ENCODE measurements around the gene PKIG. TPM values are rescaled to one million over a fixed set of nuclear protein-coding genes. Genes with fewer than 3 reads are reported as not detected.
A peak's percentile ranks its signal among the peaks of the same experiment; 100 is the strongest.

The PKIG gene
- total RNA-seq, 1 donor from 2014 or later = 40.6 TPM

DNA sequence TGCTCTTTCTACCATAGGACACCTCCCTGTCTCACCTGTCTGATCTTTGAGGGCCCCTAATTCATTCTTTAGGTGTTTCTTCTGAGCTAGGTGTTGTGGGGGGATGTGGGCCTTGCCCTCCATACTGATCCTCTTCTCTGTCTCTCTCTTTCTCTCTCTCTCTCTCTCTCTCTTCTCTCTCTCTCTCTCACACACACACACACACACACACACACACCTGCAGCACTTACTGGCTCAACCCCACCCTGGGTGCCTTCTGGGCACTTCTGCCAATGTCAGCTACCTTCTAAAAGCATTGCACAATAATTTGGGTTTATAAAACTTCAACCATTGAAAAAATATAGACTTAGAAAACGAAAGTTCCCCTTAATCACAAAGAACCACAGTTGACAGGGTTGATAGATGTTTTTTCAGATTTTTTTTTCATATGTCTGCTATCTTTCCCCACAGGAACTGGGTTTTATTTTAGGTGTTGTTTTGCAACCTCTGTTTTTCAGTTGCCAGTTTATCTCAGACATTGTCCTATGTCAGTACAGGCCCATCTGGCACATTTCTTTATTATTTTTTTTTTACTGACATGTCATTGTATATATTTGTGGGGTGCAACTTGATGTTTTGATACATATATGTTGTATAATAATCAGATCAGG is 28.1 kb downstream of the PKIG start:
- H3K27ac Mint-ChIP-seq = no peak overlapping the region
- H3K4me1 Mint-ChIP-seq = peaks cover 14% of the 10 kb centered on the region
- no peaks in the 10 kb centered on the region for H4K20me1 ChIP-seq (ENCODE audit: low read depth)
- H3K36me3 Mint-ChIP-seq = no peaks in the 10 kb centered on the region
- no peaks in the 10 kb centered on the region for H3K36me3 ChIP-seq
- H3K4me2 ChIP-seq = no peak overlapping the region
- H3K4me1 ChIP-seq = peaks cover 6% of the 10 kb centered on the region
- H3K27ac ChIP-seq = no peak overlapping the region
- H3K9me3 ChIP-seq (ENCODE audit: low read depth) = no peaks in the 10 kb centered on the region
- no peaks in the 10 kb centered on the region for H3K79me2 ChIP-seq (ENCODE audit: low read depth)
- no peak overlapping the region for H2AFZ ChIP-seq (replicated peaks)
- H3K4me3 ChIP-seq = no peak overlapping the region
- H3K27me3 ChIP-seq = no peaks in the 10 kb centered on the region
- no peak overlapping the region for H3K9ac ChIP-seq
- H3K4me3 Mint-ChIP-seq = peak overlapping the region; percentile 6
- no peak for TF ChIP-seq EZH2phosphoT487 (IDR thresholded peaks at IDR 0.05)
- TF ChIP-seq, protein P1, sequence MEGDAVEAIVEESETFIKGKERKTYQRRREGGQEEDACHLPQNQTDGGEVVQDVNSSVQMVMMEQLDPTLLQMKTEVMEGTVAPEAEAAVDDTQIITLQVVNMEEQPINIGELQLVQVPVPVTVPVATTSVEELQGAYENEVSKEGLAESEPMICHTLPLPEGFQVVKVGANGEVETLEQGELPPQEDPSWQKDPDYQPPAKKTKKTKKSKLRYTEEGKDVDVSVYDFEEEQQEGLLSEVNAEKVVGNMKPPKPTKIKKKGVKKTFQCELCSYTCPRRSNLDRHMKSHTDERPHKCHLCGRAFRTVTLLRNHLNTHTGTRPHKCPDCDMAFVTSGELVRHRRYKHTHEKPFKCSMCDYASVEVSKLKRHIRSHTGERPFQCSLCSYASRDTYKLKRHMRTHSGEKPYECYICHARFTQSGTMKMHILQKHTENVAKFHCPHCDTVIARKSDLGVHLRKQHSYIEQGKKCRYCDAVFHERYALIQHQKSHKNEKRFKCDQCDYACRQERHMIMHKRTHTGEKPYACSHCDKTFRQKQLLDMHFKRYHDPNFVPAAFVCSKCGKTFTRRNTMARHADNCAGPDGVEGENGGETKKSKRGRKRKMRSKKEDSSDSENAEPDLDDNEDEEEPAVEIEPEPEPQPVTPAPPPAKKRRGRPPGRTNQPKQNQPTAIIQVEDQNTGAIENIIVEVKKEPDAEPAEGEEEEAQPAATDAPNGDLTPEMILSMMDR (IDR thresholded peaks at IDR 0.05) = no peak
- no peak for TF ChIP-seq EZH2 (IDR thresholded peaks at IDR 0.05)
- H3K27me3 Mint-ChIP-seq (ENCODE audit: insufficient read depth, low read depth) = no peaks in the 10 kb centered on the region
- H3K9me3 Mint-ChIP-seq = no peaks in the 10 kb centered on the region
- DNase-seq (ENCODE audit: low spot score) = no peak
- H3F3A ChIP-seq (ENCODE audit: low read depth) = peaks cover 14% of the 10 kb centered on the region

DNA sequence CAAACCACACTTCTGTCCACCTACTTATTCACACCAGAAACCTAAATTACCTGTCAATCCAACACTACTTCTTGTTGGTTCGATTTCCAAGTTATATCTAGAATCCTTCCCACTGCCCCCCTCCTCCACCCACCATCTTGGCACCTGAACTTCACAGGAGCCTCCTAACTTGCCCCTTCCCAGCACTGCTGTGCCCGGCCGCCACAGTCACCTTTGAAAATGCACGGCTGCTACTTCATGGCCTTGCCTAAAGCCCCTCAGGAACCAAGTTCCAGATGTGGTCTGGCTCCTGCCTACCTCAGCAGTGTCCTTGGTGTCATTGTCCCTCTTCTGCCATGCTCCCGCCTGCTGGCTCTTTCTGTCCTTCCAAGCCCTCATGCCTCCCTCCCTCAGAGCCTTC is 31.2 kb downstream of the PKIG start:
- Histone ChIP-seq H3K27ac (no peak overlapping the region), H3K4me3 (no peak overlapping the region), H4K20me1 (ENCODE audit: low read depth) (peaks cover 10% of the 10 kb centered on the region), H3K4me2 (no peak overlapping the region), H2AFZ (replicated peaks) (no peak overlapping the region), H3K9me3 (ENCODE audit: low read depth) (no peaks in the 10 kb centered on the region), H3K36me3 (no peaks in the 10 kb centered on the region), H3K79me2 (ENCODE audit: low read depth) (no peaks in the 10 kb centered on the region), H3K9ac (no peak overlapping the region), H3F3A (ENCODE audit: low read depth) (peaks cover 11% of the 10 kb centered on the region), H3K4me1 (peaks cover 6% of the 10 kb centered on the region), H3K27me3 (no peaks in the 10 kb centered on the region)
- H3K4me3 Mint-ChIP-seq = no peak overlapping the region
- H3K9me3 Mint-ChIP-seq = no peaks in the 10 kb centered on the region
- H3K36me3 Mint-ChIP-seq = peaks cover 13% of the 10 kb centered on the region
- DNase-seq (ENCODE audit: low spot score) = no peak
- no peak overlapping the region for H3K27ac Mint-ChIP-seq
- H3K27me3 Mint-ChIP-seq (ENCODE audit: insufficient read depth, low read depth) = peaks cover 5% of the 10 kb centered on the region
- TF ChIP-seq EZH2phosphoT487 (IDR thresholded peaks at IDR 0.05) = no peak
- no peak for TF ChIP-seq EZH2 (IDR thresholded peaks at IDR 0.05)
- peaks cover 24% of the 10 kb centered on the region for H3K4me1 Mint-ChIP-seq

- Histone ChIP-seq H3K4me1 (peaks cover 3% of the 10 kb centered on the region), H3K9me3 (ENCODE audit: low read depth) (no peaks in the 10 kb centered on the region), H3K36me3 (no peaks in the 10 kb centered on the region), H3K27ac (no peak overlapping the region), H3K79me2 (ENCODE audit: low read depth) (no peaks in the 10 kb centered on the region), H3K27me3 (no peaks in the 10 kb centered on the region), H4K20me1 (ENCODE audit: low read depth) (peaks cover 10% of the 10 kb centered on the region), H3K4me2 (no peak overlapping the region), H3K9ac (no peak overlapping the region), H3F3A (ENCODE audit: low read depth) (peaks cover 3% of the 10 kb centered on the region), H2AFZ (replicated peaks) (no peak overlapping the region), H3K4me3 (no peak overlapping the region)
- peaks cover 17% of the 10 kb centered on the region for H3K36me3 Mint-ChIP-seq
- H3K27me3 Mint-ChIP-seq (ENCODE audit: insufficient read depth, low read depth) = peaks cover 5% of the 10 kb centered on the region
- no peak for TF ChIP-seq EZH2 (IDR thresholded peaks at IDR 0.05)
- no peak for TF ChIP-seq EZH2phosphoT487 (IDR thresholded peaks at IDR 0.05)
- TF ChIP-seq, protein P1 (IDR thresholded peaks at IDR 0.05) = no peak
- no peaks in the 10 kb centered on the region for H3K9me3 Mint-ChIP-seq
- H3K27ac Mint-ChIP-seq = no peak overlapping the region
- peaks cover 21% of the 10 kb centered on the region for H3K4me1 Mint-ChIP-seq
- DNase-seq (ENCODE audit: low spot score) = no peak
- no peak overlapping the region for H3K4me3 Mint-ChIP-seq
Observed at GRCh38 chr20:44614525-44614924, 32.1 kb downstream of the PKIG start.

GRCh38 chr20:44615169-44615791 is 32.9 kb downstream of the PKIG start:
- H3K36me3 ChIP-seq = no peaks in the 10 kb centered on the region
- H3K27ac ChIP-seq = no peak overlapping the region

More at GRCh38 chr20:44615169-44615791, 32.9 kb downstream of the PKIG start:
- TF ChIP-seq EZH2phosphoT487 (IDR thresholded peaks at IDR 0.05) = no peak
- TF ChIP-seq, protein P1 (IDR thresholded peaks at IDR 0.05) = no peak
- no peak for TF ChIP-seq EZH2 (IDR thresholded peaks at IDR 0.05)
- Mint-ChIP-seq H3K27me3 (ENCODE audit: insufficient read depth, low read depth) (peaks cover 5% of the 10 kb centered on the region), H3K4me1 (peaks cover 17% of the 10 kb centered on the region), H3K9me3 (no peaks in the 10 kb centered on the region), H3K27ac (peak overlapping the region; percentile 44), H3K36me3 (peaks cover 24% of the 10 kb centered on the region), H3K4me3 (peak overlapping the region; percentile 63)
- no peak overlapping the region for H3K4me3 ChIP-seq
- no peaks in the 10 kb centered on the region for H3K79me2 ChIP-seq (ENCODE audit: low read depth)
- H3K4me2 ChIP-seq = no peak overlapping the region
- H2AFZ ChIP-seq (replicated peaks) = no peak overlapping the region
- H3K9ac ChIP-seq = no peak overlapping the region
- no peak for DNase-seq (ENCODE audit: low spot score)
- peaks cover 10% of the 10 kb centered on the region for H4K20me1 ChIP-seq (ENCODE audit: low read depth)
- H3K4me1 ChIP-seq = no peaks in the 10 kb centered on the region
- H3F3A ChIP-seq (ENCODE audit: low read depth) = no peaks in the 10 kb centered on the region
- H3K9me3 ChIP-seq (ENCODE audit: low read depth) = no peaks in the 10 kb centered on the region
- no peaks in the 10 kb centered on the region for H3K27me3 ChIP-seq
